Fibroblast of villous mesenchyme (primary cell): Measurements from ENCODE around the gene EHD1. TPM values are rescaled to one million over a fixed set of nuclear protein-coding genes. Genes with fewer than 3 reads are reported as not detected.
A peak's percentile ranks its signal among the peaks of the same experiment; 100 is the strongest.

ENCODE experiments used
- DNase-seq: peaks from one replicate; pipeline ENCODE4 v3.0.0-alpha.2; 2010; ENCODE audit warnings: low read depth
- H3K4me3 ChIP-seq: 2 replicates; pipeline ENCODE4 v1.5.1; 2011; ENCODE audit warnings: low read depth, mild to moderate bottlenecking, low read length
- total RNA-seq: library from RNA; depleted of rRNA; stranded (reverse); fragments of >200 nt; gene quantifications from 2 replicates; pipeline ENCODE4 v1.2.3, GENCODE V29; 2012
- TF ChIP-seq, protein P1 (sequence below): IDR thresholded peaks from 2 replicates; pipeline ENCODE4 v1.5.1; 2012; ENCODE audit warnings: low read depth, mild to moderate bottlenecking, low read length; ENCODE audit not compliant: insufficient read depth

Gene EHD1
- total RNA-seq, 1 donor, result 93.7 TPM

DNA sequence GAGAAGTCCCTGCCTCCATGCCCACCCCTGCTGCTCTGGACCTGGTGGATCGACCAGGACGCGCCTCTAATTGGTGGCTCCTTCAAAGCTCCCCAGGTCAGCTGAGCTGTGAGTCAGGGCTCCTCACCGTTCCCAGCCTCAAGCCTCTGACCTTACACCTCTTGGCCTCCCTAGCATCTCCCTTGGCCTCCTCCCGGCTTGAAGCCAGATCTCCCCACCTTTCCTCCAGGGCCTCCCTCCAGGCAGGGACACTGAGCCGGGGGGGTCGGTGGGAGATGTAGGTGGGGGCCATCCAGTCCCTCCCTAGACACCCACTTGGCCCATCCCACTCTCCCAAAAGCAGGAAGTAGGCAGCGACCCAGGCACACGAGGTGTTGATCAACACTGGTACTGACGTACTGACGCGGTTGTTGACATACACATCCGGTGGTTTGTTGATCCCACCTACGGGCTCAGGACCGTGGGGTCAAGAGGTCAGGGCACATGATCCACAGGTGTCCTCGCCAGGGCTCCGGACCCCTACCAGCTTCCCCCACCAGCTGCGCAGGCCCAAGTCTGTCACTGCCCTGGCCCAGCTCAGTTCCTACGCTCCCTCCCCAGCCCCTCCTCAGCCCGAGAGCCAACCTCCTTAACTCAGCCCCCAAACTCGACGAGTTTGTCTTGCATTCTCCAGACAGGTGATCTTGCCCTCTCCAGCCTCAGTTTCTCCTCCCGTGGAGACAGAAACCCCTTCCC, 37.8 kb upstream of the EHD1 start:
- TF ChIP-seq, protein P1, sequence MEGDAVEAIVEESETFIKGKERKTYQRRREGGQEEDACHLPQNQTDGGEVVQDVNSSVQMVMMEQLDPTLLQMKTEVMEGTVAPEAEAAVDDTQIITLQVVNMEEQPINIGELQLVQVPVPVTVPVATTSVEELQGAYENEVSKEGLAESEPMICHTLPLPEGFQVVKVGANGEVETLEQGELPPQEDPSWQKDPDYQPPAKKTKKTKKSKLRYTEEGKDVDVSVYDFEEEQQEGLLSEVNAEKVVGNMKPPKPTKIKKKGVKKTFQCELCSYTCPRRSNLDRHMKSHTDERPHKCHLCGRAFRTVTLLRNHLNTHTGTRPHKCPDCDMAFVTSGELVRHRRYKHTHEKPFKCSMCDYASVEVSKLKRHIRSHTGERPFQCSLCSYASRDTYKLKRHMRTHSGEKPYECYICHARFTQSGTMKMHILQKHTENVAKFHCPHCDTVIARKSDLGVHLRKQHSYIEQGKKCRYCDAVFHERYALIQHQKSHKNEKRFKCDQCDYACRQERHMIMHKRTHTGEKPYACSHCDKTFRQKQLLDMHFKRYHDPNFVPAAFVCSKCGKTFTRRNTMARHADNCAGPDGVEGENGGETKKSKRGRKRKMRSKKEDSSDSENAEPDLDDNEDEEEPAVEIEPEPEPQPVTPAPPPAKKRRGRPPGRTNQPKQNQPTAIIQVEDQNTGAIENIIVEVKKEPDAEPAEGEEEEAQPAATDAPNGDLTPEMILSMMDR, result no peak
- peak; percentile 82 for DNase-seq
- peak overlapping the region; percentile 86 for H3K4me3 ChIP-seq

DNA sequence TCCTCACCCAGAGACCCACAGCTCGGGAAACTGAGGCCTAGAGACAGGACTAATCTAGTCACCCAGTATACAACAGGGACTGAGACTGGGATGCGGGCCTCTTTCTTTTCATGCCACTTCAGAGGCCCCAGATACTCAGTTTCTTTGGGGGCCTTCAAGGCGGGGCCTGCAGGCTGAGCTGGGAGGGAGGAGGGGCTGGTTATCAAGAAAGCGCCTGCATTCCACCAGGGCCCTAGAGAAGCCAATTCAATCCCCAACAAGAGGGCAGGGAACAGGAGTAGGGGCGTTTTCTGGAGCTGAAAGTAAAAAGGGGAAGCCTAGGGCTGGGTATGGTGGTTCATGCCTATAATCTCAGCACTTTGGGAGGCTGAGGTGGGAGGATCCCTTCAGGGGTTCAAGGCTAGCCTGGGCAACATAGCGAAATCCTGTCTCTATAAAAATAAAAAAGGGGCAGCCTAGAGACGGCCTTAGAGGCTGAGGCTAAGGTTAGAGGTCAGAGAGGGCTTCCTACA, 37.0 kb upstream of the EHD1 start:
- TF ChIP-seq, protein P1, result no peak
- H3K4me3 ChIP-seq, result peak overlapping the region; percentile 86

DNA sequence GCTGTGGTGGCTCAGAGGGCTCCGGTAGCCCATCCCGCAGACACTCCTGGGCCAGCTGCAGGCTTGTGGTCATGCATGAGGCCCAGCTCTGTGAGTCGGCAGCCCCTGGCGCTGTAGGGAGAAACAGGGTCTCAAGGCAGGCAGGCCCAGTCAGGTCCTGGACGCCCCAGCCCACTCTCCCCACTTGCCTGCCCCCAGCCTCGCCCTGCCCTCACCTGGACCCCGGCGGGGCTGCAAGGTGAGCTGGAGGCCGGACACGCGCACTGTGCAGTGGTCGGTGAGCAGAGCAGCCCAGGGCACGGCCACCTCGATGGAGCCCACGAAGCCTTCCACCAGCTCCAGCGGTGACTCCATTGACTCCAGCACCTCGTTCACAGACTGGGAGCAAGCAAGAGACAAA, 35.7 kb upstream of the EHD1 start:
- DNase-seq, result no peak
- TF ChIP-seq, protein P1, result no peak
- no peak overlapping the region for H3K4me3 ChIP-seq

More for the DNA sequence above, 37.0 kb upstream of the EHD1 start:
- no peak for DNase-seq

- no peak for DNase-seq
- no peak overlapping the region for H3K4me3 ChIP-seq
- TF ChIP-seq, protein P1, result no peak
Observed at GRCh38 chr11:64913171-64913727, 34.8 kb upstream of the EHD1 start.

DNA sequence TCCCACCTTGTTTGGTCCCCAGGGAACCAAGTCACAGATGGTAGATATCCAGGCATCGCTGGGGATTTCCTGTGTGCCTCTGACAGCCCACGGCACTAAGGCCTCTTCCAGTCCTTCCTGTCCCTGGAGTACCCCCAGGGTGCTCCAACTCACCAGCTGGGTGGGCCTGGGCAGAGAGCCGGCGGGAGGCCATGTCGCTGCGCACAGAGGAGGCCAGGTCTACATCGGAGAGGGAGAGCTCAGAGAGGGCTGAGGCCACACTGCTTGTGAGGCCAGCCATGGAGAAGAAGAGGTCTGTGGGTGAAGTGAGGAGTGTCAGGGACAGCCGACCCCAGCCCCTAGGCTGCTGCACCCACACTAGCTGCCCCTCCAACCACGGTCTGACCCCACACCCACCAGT, 33.3 kb upstream of the EHD1 start:
- H3K4me3 ChIP-seq, result no peak overlapping the region
- TF ChIP-seq, protein P1, result no peak
- DNase-seq, result no peak

- H3K4me3 ChIP-seq, result no peak overlapping the region
- TF ChIP-seq, protein P1, result no peak
- DNase-seq, result no peak
Observed at GRCh38 chr11:64911142-64911541, 32.7 kb upstream of the EHD1 start.
